ENCODE results near the gene PUSL1. TPM values are rescaled to one million over a fixed set of nuclear protein-coding genes. Genes with fewer than 3 reads are reported as not detected.

The PUSL1 gene
- total RNA-seq, 2 experiments from 2014 or later = 24.0 to 26.2 TPM

DNA sequence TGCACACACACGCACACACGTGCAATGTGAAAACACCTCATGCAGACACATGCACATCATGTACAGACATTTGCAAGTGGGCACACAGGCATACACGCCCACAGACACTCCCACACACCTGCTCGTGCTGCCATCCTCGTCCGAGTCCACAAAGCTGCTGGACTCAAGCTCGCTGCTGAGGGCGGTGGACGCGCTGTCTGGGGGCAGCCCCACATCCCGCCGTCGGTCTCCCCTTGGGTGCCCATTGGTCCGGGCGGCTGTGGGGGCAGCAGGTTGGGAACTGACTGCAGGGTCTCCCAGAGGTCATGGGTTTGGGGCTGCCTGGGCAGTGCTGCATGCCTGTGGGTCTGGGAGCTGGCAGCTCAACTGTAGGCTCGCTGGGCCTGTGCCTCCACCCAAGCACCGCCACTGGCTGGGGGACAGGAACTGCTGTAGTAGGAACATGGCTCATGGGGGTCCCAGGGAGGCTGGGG is 33.2 kb downstream of the PUSL1 start:
- H3K4me3 Mint-ChIP-seq = no peak overlapping the region
- ChIA-PET CTCF (no interaction called here), POLR2A (no interaction called here)
- H3K4me1 Mint-ChIP-seq (ENCODE audit: low read depth) = peaks cover 3% of the 10 kb centered on the region
- DNase-seq (no peak), ATAC-seq (no peak)
- H3K27me3 Mint-ChIP-seq (ENCODE audit: low read depth) = no peaks in the 10 kb centered on the region
- H3K36me3 Mint-ChIP-seq (ENCODE audit: low read depth) = peaks cover 18% of the 10 kb centered on the region
- H3K9me3 Mint-ChIP-seq (ENCODE audit: insufficient read depth) = no peaks in the 10 kb centered on the region
- H3K27ac Mint-ChIP-seq = no peak overlapping the region

DNA sequence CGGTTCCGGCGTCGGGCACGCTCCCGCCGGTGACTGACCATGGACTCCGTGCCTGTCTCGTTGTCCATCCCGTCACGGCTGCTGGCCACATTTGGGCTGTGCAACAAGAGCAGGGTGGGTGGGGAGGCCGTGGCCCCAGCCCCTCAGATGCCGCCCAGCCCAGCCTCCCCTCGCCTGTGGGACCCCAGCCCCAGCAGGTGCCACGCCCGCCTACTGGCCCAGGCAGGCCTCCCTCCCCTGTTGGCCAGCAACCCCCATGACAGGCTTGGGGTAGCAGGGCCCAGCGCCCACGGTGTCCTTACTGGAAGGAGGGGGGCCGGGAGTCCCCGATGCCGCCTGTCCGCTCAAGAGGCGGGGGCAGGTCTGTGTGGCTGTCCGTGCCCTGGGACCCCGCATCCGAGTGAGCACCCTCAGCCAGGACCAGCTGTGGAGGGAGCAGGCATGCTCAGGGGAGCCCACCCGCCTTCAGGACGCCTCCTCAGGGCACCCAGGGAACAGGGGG is 33.7 kb downstream of the PUSL1 start:
- no peak for DNase-seq
- POLR2A ChIA-PET = no interaction called here
- H3K4me1 Mint-ChIP-seq (ENCODE audit: low read depth) = peaks cover 7% of the 10 kb centered on the region
- no peaks in the 10 kb centered on the region for H3K27me3 Mint-ChIP-seq (ENCODE audit: low read depth)
- H3K4me3 Mint-ChIP-seq = no peak overlapping the region
- H3K36me3 Mint-ChIP-seq (ENCODE audit: low read depth) = peaks cover 18% of the 10 kb centered on the region
- no peaks in the 10 kb centered on the region for H3K9me3 Mint-ChIP-seq (ENCODE audit: insufficient read depth)
- CTCF ChIA-PET = no interaction called here
- H3K27ac Mint-ChIP-seq = no peak overlapping the region
- ATAC-seq = no peak

DNA sequence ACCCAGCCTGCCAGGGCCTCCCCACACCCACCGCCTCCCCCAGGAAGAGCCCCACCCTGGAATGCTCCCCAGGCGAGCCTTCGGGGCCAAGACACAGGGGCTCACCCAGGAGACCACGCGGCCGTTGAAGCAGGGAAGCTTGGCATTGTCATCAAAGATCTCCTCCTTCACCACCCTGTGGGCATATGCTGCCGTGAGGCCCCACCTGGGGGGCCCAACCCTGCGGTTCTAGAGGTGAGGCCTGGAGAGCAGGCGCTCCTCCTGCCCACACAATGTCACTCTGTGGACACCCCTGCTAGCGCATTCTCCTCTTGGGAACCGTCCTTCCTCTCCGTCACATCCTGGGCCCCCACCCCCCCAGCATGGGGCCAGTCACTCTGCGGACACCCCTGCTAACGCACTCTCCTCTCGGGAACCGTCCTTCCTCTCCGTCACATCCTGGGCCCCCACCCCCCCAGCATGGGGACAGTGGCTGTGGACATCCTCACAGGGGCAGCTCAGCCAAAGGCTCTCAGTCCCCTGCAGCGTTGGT is 34.3 kb downstream of the PUSL1 start:
- POLR2A ChIA-PET = no interaction called here
- H3K27me3 Mint-ChIP-seq (ENCODE audit: low read depth) = no peaks in the 10 kb centered on the region
- ATAC-seq (no peak), DNase-seq (no peak)
- H3K9me3 Mint-ChIP-seq (ENCODE audit: insufficient read depth) = no peaks in the 10 kb centered on the region
- peaks cover 13% of the 10 kb centered on the region for H3K4me1 Mint-ChIP-seq (ENCODE audit: low read depth)
- no peak overlapping the region for H3K27ac Mint-ChIP-seq
- H3K36me3 Mint-ChIP-seq (ENCODE audit: low read depth) = peaks cover 18% of the 10 kb centered on the region
- H3K4me3 Mint-ChIP-seq = no peak overlapping the region
- CTCF ChIA-PET = no interaction called here

DNA sequence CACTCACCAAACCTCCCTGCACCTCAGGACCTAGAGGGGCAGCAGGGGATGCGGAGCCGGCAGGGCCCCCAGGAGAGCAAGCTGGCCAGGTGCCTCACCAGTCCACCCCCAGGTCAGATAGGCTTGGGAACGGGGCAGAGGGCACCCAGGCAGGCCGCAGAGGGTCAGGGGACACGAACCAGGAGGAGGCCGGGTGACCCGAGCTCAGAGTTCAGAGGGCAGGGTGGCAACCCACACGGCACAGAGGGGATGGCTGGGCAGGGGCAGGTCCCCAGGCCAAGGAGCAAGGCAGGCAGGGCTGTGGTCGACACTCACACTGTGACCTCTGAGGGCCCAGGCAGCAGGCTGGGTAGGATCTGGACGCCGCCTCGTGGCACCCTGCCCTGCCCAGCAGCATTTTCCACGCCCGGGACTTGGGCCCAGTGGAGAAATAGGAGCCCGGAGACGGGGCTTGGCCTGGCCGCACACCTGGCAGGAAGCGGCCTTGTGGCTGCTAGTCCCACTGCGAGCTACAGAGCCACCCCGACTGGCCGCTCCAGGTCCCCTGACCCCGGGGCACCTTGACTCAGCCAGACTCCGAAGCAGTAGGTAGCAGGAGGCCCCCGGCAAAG is 35.5 kb downstream of the PUSL1 start:
- ChIA-PET POLR2A (no interaction called here), CTCF (no interaction called here)
- Mint-ChIP-seq H3K27ac (no peak overlapping the region), H3K9me3 (ENCODE audit: insufficient read depth) (no peaks in the 10 kb centered on the region), H3K4me1 (ENCODE audit: low read depth) (peaks cover 20% of the 10 kb centered on the region), H3K27me3 (ENCODE audit: low read depth) (no peaks in the 10 kb centered on the region), H3K36me3 (ENCODE audit: low read depth) (peaks cover 14% of the 10 kb centered on the region), H3K4me3 (no peak overlapping the region)
- ATAC-seq = no peak
- no peak for DNase-seq

DNA sequence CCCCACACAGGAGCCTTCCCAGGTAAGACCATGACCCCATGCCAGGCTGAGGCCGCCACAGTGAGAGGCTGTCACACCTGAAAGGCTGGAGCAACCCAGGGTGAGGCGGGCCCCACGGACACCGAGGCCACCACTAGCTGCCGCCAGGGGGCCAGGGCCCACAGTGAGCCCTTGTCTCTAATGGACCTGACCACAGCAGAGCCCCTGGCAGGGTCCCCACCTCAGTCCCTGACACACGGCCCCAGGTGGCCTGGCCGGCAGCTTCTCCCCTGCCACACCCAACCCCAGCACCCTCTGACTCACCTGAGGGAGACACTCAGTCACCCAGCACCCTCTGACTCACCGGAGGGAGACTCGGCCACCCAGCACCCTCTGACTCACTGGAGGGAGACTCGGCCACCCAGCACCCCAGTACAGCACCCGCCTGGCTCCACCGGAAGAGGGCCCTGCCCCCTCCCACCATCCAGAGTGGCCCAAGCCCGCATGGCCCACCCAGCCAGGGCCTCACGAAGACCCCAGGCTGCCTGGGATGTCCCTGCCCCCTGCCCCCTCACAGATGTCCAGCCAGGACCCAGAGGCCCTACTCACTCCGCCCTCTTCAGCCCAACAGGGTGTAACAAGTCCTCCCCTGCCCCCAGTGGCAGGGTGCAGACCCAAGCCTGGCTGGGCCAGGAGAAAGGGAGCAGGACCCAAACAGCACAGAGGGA is 36.4 kb downstream of the PUSL1 start:
- Mint-ChIP-seq H3K9me3 (ENCODE audit: insufficient read depth) (no peaks in the 10 kb centered on the region), H3K27ac (no peak overlapping the region), H3K27me3 (ENCODE audit: low read depth) (no peaks in the 10 kb centered on the region), H3K36me3 (ENCODE audit: low read depth) (peaks cover 11% of the 10 kb centered on the region), H3K4me1 (ENCODE audit: low read depth) (peaks cover 20% of the 10 kb centered on the region), H3K4me3 (no peak overlapping the region)
- no peak for DNase-seq
- POLR2A ChIA-PET = interaction anchor here (1.4 kb wide), 1 partner anchor 30 kb away, joined by 3 read pairs; the partner anchor contains the start of gene AURKAIP1
- ATAC-seq = no peak
- CTCF ChIA-PET = no interaction called here

DNA sequence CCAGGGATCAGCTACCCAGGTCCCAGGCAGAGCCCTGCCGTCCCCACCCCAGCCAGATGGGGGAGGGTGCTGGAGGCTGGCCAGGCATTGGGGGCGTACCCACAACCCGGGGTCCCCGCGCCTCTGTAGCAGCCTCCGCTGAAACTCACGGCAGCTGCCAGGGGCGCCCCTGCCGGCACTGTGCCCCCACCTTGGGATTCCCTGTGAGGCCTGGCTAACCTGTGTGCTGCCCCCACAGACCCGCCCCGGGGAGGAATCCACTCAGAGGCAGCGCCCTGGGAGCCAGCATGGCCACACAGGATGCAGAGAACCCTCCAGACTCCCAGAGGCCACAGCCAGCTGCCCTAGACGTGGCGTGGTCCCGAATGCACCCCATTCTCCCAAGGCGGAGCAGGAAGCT is 37.0 kb downstream of the PUSL1 start:
- CTCF ChIA-PET = no interaction called here
- DNase-seq = no peak
- Mint-ChIP-seq H3K9me3 (ENCODE audit: insufficient read depth) (no peaks in the 10 kb centered on the region), H3K27ac (no peak overlapping the region), H3K4me1 (ENCODE audit: low read depth) (peaks cover 20% of the 10 kb centered on the region), H3K27me3 (ENCODE audit: low read depth) (no peaks in the 10 kb centered on the region), H3K36me3 (ENCODE audit: low read depth) (peaks cover 11% of the 10 kb centered on the region), H3K4me3 (no peak overlapping the region)
- ATAC-seq = no peak
- POLR2A ChIA-PET = interaction anchor here (1.4 kb wide), 1 partner anchor 30 kb away, joined by 3 read pairs; the partner anchor contains the start of gene AURKAIP1

DNA sequence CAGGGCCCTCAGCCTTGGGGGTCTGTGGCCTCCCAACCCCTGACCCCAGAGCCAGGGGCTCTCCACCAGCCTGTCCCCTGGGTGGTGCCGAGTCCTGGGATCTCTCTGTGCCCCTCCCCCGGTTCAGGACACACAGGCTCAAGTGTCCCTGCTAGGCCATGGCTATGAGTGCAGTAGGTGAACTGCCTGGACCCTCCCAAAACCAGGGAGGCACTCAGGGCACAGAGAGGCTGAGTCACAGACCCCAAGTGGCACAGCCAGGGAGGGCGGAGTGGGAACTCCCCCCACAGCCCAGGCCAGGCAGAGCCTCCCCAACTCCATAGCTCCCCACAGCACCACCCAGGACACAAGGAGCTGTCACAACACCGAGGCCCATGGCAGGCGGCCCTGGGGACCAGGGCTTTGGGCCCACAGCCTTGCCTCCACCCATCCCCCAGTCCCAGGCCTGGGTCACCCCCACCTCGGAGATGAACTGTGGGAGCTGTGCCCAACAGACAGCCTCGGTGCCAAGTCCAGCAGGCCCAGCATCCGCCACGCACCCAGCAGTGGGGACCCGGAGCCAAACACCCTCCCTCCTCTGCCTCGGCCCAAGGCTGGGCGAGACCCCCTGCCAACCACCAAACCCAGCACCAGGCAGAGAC is 37.6 kb downstream of the PUSL1 start:
- no peak for ATAC-seq
- no peak for DNase-seq
- Mint-ChIP-seq H3K4me1 (ENCODE audit: low read depth) (peaks cover 20% of the 10 kb centered on the region), H3K9me3 (ENCODE audit: insufficient read depth) (no peaks in the 10 kb centered on the region), H3K27ac (no peak overlapping the region), H3K4me3 (no peak overlapping the region), H3K27me3 (ENCODE audit: low read depth) (no peaks in the 10 kb centered on the region), H3K36me3 (ENCODE audit: low read depth) (peaks cover 5% of the 10 kb centered on the region)
- ChIA-PET CTCF (no interaction called here), POLR2A (interaction anchor here (1.4 kb wide), 1 partner anchor 29 kb away, joined by 3 read pairs; the partner anchor contains the start of gene AURKAIP1)

DNA sequence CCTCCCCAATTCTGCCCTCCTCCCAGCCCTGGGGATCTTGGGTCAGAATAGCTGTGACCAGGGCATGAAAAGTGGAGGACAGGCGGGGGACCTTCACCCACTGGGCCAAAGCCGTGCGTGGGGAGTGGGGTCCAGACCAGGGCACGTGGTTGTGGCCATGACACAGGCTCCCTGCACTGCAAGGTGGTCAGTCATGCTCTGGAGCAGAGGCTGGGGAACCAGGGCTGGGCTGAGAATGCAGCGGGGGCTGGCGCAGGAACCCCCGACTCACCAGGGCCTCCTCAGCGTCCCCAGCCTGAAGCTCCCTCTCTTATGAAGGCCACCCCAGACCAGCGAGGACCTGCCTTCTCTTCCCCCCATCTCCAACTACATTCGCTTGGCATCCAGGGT is 38.1 kb downstream of the PUSL1 start:
- H3K9me3 Mint-ChIP-seq (ENCODE audit: insufficient read depth) = no peaks in the 10 kb centered on the region
- peaks cover 20% of the 10 kb centered on the region for H3K4me1 Mint-ChIP-seq (ENCODE audit: low read depth)
- ChIA-PET CTCF (interaction anchor here (2.6 kb wide), 1 partner anchor 29 kb away, joined by 8 read pairs; the partner anchor contains the start of gene AURKAIP1), POLR2A (no interaction called here)
- H3K27ac Mint-ChIP-seq = no peak overlapping the region
- no peak for DNase-seq
- no peak for ATAC-seq
- H3K27me3 Mint-ChIP-seq (ENCODE audit: low read depth) = no peaks in the 10 kb centered on the region
- no peaks in the 10 kb centered on the region for H3K36me3 Mint-ChIP-seq (ENCODE audit: low read depth)
- no peak overlapping the region for H3K4me3 Mint-ChIP-seq

DNA sequence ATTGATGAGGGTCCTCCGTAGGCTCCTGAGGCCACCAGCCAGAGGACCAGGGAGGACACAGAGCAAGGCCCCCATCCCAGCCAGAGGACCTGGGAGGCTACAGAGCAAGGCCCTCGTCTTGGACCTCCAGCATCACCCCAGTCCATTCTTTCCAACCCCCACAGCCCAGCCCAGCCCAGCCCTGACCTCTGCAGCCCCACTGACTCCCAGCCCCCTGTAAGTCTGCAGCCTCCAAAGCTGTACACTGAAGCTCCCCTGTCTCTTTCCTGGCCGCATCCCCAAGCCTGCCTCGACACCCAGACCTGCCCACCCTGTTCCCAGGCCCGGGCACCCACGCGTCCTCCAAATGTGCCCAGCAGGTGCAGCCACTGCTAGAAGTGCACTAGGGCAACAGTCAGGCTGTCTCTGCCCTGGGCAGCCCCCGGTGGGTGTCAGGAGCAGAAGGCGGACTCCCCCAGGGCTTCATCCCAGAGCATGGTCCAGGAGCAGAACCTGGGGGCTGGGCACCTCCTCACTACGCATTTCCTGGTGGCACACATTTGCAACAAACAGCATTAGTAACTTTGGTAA is 38.7 kb downstream of the PUSL1 start:
- Mint-ChIP-seq H3K36me3 (ENCODE audit: low read depth) (no peaks in the 10 kb centered on the region), H3K9me3 (ENCODE audit: insufficient read depth) (no peaks in the 10 kb centered on the region), H3K4me3 (peak overlapping the region; percentile 70), H3K4me1 (ENCODE audit: low read depth) (peaks cover 21% of the 10 kb centered on the region), H3K27me3 (ENCODE audit: low read depth) (peaks cover 2% of the 10 kb centered on the region), H3K27ac (no peak overlapping the region)
- ChIA-PET POLR2A (no interaction called here), CTCF (interaction anchor here (1.9 to 2.6 kb wide), 2 partner anchors 25 to 28 kb away, joined by 8 to 12 read pairs; partner anchors contain the start of gene AURKAIP1)
- ATAC-seq (no peak), DNase-seq (no peak)

DNA sequence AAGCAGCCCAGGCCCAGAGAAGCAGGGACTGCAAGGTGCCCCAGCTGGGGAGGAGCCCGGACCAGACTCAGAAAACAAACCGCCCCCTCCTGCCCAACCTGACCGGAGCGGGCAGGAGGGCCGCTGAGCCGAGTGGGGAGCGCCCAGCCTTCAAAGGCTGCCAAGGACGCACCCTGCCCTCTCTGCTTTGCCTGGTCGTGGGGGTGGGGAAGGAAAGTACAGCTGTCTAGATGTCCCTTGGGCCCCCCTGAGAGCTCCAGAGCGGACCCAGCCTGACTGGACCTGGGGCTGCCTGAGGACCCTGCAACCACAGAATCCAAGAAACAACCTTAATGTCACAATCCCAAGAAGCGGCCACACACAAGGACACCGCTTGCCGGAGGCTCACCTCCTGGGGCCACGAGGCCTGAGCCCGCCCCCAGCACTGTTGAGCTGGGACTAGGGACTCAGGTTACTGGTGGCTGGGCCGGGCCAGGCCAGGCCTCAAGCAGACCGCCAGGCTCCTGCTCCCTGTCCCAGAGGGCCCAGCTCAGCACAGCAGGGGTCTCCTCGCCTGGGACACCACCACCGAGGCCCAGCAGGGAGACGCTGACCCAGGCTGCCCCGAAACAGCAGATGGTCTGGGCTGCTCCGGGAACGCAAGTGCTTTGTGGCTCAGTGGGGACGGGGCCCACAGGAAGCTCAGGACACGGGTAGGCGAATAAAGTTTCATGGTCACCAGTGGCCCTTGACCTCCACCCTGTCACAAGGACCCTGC is 39.4 kb downstream of the PUSL1 start:
- peaks cover 9% of the 10 kb centered on the region for H3K27me3 Mint-ChIP-seq (ENCODE audit: low read depth)
- H3K27ac Mint-ChIP-seq = peak overlapping the region; percentile 57
- H3K4me3 Mint-ChIP-seq = peak overlapping the region; percentile 70
- POLR2A ChIA-PET = no interaction called here
- H3K4me1 Mint-ChIP-seq (ENCODE audit: low read depth) = peaks cover 27% of the 10 kb centered on the region
- DNase-seq = no peak
- CTCF ChIA-PET = interaction anchor here (1.0 to 2.6 kb wide), 4 partner anchors 14 to 225 kb away, joined by 3 to 12 read pairs (median 6); partner anchors contain the start of gene AURKAIP1
- no peaks in the 10 kb centered on the region for H3K36me3 Mint-ChIP-seq (ENCODE audit: low read depth)
- ATAC-seq = no peak
- H3K9me3 Mint-ChIP-seq (ENCODE audit: insufficient read depth) = no peaks in the 10 kb centered on the region

All from activated CD8-positive, alpha-beta T cell treated with anti-CD3 and anti-CD28 coated beads, Interleukin-2, amount 10 ng/mL, durations not matched to agents 7 days and 5 days (primary cell).